ENCODE measurements around the gene DCDC2.

DNA sequence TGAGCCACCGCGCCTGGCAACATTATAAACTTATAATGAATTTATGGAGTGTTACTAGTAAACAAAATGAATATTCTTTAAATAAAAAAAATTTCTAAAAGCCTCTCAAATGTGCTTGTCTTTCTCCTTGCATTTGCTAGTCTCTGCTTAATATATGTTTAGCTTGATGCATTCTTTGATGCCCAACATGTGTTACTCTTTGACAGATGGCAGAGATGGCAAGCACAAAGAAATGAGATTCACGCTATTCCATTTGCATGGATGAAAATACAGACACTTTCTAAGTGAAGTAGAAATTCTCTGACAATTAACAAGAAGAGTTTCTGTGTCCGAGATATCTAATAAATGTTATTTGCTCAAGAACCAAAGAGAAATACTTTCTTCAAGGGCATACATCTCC is 30.1 kb downstream of the DCDC2 start:
- no peak for TF ChIP-seq POLR2AphosphoS5 (IDR thresholded peaks at IDR 0.05)
- TF ChIP-seq, protein P1, sequence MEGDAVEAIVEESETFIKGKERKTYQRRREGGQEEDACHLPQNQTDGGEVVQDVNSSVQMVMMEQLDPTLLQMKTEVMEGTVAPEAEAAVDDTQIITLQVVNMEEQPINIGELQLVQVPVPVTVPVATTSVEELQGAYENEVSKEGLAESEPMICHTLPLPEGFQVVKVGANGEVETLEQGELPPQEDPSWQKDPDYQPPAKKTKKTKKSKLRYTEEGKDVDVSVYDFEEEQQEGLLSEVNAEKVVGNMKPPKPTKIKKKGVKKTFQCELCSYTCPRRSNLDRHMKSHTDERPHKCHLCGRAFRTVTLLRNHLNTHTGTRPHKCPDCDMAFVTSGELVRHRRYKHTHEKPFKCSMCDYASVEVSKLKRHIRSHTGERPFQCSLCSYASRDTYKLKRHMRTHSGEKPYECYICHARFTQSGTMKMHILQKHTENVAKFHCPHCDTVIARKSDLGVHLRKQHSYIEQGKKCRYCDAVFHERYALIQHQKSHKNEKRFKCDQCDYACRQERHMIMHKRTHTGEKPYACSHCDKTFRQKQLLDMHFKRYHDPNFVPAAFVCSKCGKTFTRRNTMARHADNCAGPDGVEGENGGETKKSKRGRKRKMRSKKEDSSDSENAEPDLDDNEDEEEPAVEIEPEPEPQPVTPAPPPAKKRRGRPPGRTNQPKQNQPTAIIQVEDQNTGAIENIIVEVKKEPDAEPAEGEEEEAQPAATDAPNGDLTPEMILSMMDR (IDR thresholded peaks at IDR 0.05 in 8 of 11, conservative IDR thresholded peaks at IDR 0.05 in 3 of 11) = no peak
